SHP77 treated with DMSO at 0.1 percent for 48 hours (cell line): ENCODE measurements around the gene NPAS2.

ENCODE experiments used
- DNase-seq: peaks from one replicate; lab custom pipeline; 2025; lab: John Stamatoyannopoulos, UW

The NPAS2 gene

GRCh38 chr2:100990650-100991403 is 170.9 kb downstream of the NPAS2 start:
- DNase-seq = no peak

DNA sequence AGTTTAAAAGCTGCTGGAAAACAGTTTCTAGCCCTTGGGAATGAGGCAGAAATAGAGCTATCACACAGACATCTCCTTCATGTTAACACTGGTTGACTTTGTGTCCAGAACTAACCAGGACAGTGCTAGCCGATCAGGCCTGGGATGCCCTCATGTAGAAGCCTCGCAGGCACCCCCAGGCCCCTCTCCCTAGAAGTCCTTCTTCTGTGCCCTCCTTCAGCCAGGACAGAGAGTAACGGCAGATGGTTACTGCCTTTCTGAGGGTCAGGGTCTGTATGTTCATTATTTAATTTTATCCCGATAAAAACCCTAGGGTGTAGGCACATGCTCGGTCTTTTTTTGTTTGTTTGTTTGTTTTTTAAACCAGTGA is 171.4 kb downstream of the NPAS2 start:
- no peak for DNase-seq

- DNase-seq = no peak
Observed at GRCh38 chr2:100992262-100992661, 172.3 kb downstream of the NPAS2 start.

DNA sequence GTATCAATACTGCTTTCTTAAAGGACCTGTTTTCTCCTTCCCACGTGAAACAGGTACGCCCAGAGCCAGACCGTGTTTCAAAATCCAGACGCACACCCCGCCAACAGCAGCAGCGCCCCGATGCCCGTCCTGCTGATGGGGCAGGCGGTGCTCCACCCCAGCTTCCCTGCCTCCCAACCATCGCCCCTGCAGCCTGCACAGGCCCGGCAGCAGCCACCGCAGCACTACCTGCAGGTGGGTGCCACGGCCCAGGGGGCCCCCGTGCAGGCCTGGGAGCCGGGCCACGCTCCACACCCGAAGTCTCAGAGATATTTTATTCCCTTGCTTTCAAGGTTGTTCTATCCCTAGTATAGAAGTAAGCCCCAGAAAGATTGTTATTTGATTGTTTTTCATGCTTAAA is 173.4 kb downstream of the NPAS2 start:
- no peak for DNase-seq

GRCh38 chr2:100995309-100996075 is 175.6 kb downstream of the NPAS2 start:
- no peak for DNase-seq

- no peak for DNase-seq
Observed at GRCh38 chr2:100997509-100998234, 177.7 kb downstream of the NPAS2 start.

DNA sequence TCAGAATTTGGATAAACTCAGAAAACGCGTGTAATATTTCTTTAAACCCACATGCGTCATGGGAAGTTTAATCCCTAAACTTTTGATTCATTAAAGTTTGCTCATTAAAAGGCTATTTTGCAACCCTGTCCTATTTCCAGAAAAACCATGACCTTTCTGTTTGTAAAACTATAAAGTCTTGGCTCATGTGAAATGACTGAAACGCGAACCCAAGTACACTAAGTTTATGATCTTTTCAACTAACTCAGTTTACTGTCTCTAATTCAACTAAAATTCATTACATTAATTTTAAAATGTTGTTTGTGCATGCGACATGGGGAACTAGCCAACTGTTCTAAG is 178.3 kb downstream of the NPAS2 start:
- no peak for DNase-seq

GRCh38 chr2:100999995-101000394 is 180.1 kb downstream of the NPAS2 start:
- no peak for DNase-seq

- DNase-seq = peak; percentile 94
Observed at GRCh38 chr2:101001691-101002561, 182.0 kb downstream of the NPAS2 start, which contains the start of gene RPL31. TSS of gene RPL31 (plus strand) at chr2:101002289. CDS start at chr2:101002702, 413 bp downstream.

DNA sequence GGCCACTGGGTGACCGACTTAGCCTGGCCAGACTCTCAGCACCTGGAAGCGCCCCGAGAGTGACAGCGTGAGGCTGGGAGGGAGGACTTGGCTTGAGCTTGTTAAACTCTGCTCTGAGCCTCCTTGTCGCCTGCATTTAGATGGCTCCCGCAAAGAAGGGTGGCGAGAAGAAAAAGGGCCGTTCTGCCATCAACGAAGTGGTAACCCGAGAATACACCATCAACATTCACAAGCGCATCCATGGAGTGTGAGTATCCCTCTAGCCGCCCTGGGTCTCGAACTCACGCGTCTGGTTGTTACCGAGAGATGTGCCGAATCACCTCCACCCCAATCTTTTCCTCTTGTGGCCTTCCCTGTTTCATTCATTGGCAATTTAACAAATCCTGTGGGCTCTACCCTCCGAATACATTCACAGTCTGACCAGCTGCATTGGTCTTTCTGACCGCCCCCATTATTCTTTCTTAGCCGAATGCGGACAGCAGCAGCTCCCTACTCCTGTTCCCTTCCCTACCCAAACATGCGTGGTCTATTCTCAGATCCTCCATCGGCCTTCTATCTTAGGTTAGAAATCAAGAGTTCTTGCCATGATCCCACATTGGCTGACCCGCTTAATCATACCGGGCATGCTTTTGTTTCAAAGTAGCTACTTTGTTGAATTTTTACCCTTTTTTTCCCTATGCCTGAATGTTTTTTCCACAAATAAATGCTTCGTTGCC is 182.8 kb downstream of the NPAS2 start:
- DNase-seq = no peak

- no peak for DNase-seq
Observed at GRCh38 chr2:101003278-101003775, 183.4 kb downstream of the NPAS2 start.

DNA sequence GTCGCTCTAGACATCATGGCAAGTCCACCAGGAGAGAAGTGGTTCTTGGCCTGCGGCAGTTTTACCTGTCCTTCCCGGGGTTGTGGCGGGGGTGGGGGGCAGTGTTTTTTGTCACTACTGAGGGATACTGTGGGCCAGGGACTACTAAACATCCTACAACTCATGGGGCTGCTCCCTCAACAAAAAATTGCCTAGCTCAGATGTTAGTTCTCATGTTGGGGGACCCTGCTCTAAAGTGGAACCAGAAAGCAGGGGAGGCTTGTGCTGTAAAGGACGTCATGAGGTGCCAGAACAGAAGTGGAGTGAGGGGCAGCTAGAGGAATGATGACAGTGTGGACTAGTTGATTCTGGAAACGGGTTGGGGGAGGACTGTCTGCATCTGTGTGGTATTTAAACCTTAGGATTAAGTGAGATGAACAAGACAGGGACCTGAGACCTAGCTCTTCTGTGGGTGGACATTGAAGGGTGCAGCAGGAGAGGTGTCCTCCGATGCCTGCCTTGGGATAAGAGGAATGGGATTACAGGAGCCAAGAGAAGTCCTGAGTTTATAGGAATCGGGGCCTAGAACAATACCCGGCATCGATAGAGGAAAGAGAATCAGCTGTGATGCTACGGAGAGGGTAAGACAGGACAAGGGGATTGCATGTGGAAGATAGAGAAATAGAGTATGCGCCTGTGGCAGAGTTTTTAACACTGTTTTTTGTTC is 184.8 kb downstream of the NPAS2 start:
- no peak for DNase-seq

GRCh38 chr2:101006065-101006715 is 186.3 kb downstream of the NPAS2 start:
- DNase-seq = no peak

DNA sequence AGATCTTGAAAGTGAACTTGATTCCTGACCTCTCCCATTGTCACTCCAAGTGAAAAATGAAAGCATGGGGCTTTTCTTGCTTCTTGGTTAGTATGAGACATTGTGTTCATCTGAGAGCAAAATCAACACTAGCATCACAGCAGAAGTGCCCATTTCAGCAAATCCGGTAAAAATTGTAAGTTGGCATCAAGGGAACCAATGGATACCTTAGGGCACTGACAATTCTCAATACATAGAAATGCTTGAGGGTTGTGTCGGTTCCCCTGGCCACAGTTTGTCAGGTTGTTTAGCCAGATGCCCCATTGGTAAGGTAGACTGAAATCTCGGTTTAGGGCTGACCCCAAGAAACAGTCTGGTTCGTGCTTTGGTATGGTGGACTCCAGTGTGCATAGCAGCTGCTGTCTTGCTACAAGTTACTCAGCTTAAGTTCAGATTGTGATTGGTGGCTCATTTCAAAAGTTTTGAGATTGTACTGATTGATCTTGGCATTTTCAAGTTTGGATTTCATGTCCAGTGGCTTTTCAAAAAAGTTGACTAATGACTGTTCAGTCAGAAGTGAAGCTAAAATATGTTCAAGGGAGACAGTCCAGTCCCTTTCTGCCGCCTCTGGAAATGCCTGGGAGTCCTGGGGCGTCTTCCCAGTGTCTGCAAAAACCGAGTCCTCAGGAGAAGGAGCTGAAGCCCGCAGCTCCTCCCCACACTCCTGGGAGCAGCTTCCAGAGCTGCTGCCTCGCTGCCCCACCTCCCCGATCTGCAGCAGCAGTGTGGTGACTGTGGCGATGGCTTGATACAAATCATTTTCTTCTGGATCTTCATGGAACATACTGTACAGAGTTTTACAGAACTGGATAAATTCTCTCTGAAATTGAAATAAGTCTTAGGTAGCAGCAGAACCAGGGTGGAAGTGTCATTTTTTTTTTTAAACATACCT is 187.7 kb downstream of the NPAS2 start:
- no peak for DNase-seq

- no peak for DNase-seq
Observed at GRCh38 chr2:101011152-101011551, 191.2 kb downstream of the NPAS2 start.

- no peak for DNase-seq
Observed at GRCh38 chr2:101012054-101012705, 192.2 kb downstream of the NPAS2 start.

DNA sequence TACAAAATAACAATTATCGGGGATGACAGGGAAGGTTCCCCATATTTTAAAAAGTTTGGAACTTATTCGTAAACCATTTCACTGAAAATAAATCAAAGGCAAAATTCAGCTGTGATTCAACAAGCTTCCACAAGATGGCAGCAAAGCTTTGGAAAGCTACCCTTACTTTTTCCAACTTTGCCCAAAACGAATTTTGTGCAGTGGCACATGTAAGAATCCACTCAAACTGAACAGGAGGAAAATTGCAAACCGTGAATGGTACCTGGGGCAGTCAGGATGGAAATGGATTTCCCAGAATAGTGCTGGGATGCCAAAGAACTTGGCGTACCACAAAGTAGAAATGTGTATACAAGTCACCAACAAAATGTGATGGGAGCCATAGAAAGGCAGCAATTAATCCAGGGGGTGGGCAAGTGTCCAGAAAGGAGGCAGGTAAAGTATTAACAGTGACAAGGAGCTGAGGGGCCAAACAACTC is 192.8 kb downstream of the NPAS2 start:
- DNase-seq = no peak

GRCh38 chr2:101014264-101014857 is 194.4 kb downstream of the NPAS2 start:
- no peak for DNase-seq
